Karpas-422 (cell line): ENCODE measurements around the gene GPR62. TPM values are rescaled to one million over a fixed set of nuclear protein-coding genes. Genes with fewer than 3 reads are reported as not detected.
A peak's percentile ranks its signal among the peaks of the same experiment; 100 is the strongest.

Source experiments
- DNase-seq: peaks from one replicate; pipeline ENCODE4 v3.0.0-alpha.2; 2015
- H2AFZ ChIP-seq: fragments of 200-600 bp; sonication (generic); 2 replicates; pipeline ENCODE4 v1.6.1; 2014; ENCODE audit warnings: antibody characterized with exemption, low read length, mixed read lengths
- H3K27ac ChIP-seq: fragments of 200-600 bp; sonication (generic); 2 replicates; pipeline ENCODE4 v1.5.1; 2014; ENCODE audit warnings: mild to moderate bottlenecking, low read length, moderate library complexity
- H3K27me3 ChIP-seq: fragments of 200-600 bp; sonication (generic); 2 replicates; pipeline ENCODE4 v1.6.1; 2014; ENCODE audit warnings: low read length, mixed read lengths
- H3K36me3 ChIP-seq: fragments of 200-600 bp; sonication (generic); 2 replicates; pipeline ENCODE4 v1.6.1; 2014; ENCODE audit warnings: low read length, mixed read lengths; ENCODE audit not compliant: insufficient read depth
- H3K4me1 ChIP-seq: fragments of 200-600 bp; sonication (generic); 2 replicates; pipeline ENCODE4 v1.6.1; 2014; ENCODE audit warnings: mild to moderate bottlenecking, low read length, mixed read lengths
- H3K4me2 ChIP-seq: fragments of 200-600 bp; sonication (generic); 2 replicates; pipeline ENCODE4 v1.6.1; 2014; ENCODE audit warnings: low read length, low read depth, mild to moderate bottlenecking; ENCODE audit not compliant: poor library complexity, severe bottlenecking
- H3K4me3 ChIP-seq: fragments of 200-600 bp; sonication (generic); 2 replicates; pipeline ENCODE4 v1.5.1; 2014; ENCODE audit warnings: mild to moderate bottlenecking, antibody characterized with exemption, low read length, mixed read lengths
- H3K79me2 ChIP-seq: fragments of 200-600 bp; sonication (generic); 2 replicates; pipeline ENCODE4 v1.6.1; 2014; ENCODE audit warnings: mild to moderate bottlenecking, low read length, mixed read lengths
- H3K9ac ChIP-seq: fragments of 200-600 bp; sonication (generic); 2 replicates; pipeline ENCODE4 v1.6.0; 2014; ENCODE audit warnings: low read length
- H3K9me2 ChIP-seq: fragments of 200-600 bp; sonication (generic), shearing (Covaris generic); replicated peaks from 2 replicates; pipeline ENCODE4 v1.6.0; 2014; ENCODE audit warnings: mild to moderate bottlenecking, low read length, moderate library complexity; ENCODE audit not compliant: insufficient read depth
- H3K9me3 ChIP-seq: fragments of 300-700, 200-600 bp; sonication (generic); 2 replicates; pipeline ENCODE4 v1.6.1; 2014; ENCODE audit warnings: low read length, mixed read lengths
- H4K20me1 ChIP-seq: fragments of 200-600 bp; sonication (generic); 2 replicates; pipeline ENCODE4 v1.6.1; 2014; ENCODE audit warnings: mild to moderate bottlenecking, antibody characterized with exemption, low read length, low read depth; ENCODE audit not compliant: insufficient read depth
- total RNA-seq: library from RNA; depleted of rRNA; stranded (reverse); fragments of >200 nt; shearing (Covaris generic); gene quantifications from 2 replicates; pipeline ENCODE4 v1.2.3, GENCODE V29; 2014; ENCODE audit warnings: low replicate concordance

GPR62 gene
- total RNA-seq, 1 experiment from 2014 or later: not detected

DNA sequence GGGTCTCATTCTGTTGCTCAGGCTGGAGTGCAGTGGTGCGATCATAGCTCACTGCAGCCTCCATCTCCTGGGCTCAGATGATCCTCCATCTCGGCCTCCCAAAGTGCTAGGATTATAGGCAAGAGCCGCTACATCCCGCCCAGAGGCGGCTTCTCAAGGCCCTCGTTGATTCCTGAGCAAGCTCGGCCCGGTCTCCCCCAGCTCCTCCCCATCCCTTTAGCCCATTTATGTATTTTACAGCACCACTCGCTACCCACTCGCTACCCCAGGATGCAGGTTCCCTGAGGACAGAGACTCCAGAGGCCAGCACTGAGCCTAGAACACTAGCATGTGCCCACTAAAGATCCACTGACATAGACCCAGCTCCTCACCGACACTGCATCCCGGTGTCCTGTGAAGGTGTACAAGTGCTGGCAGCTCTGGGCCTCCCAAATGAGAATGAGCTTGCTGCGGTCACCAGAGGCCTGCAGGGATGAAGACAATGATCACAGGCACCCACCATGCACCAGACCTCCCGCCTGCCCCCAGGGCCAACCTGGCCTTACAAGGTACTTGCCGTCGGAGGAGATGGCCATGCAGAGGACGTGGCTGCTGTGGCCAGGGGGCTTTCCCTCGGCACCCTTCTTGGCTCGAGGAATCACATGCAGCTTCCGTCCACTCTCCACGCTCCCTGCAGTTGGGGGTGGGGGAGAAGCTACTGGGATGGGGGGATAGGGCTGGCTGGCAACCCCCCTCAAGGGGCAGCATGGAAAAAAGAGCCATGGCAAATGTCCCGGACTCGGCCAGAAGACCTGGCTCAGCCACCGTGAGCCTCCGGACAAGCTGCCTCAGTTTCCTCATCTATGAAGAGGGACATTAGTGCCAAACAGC is 19.1 kb upstream of the GPR62 start:
- Histone ChIP-seq H4K20me1 (peaks cover 13% of the 10 kb centered on the region; the same call in 1 of the 2 replicates), H3K27ac (no peak overlapping the region), H3K4me2 (no peak overlapping the region), H3K9me2 (no peaks in the 10 kb centered on the region), H3K9me3 (no peaks in the 10 kb centered on the region), H3K27me3 (no peaks in the 10 kb centered on the region), H3K79me2 (peaks cover 29% of the 10 kb centered on the region), H3K36me3 (peaks cover 13% of the 10 kb centered on the region; the same call in 1 of the 2 replicates), H3K4me3 (no peak overlapping the region), H2AFZ (no peak overlapping the region), H3K9ac (no peak overlapping the region), H3K4me1 (peaks cover 15% of the 10 kb centered on the region)
- no peak for DNase-seq

DNA sequence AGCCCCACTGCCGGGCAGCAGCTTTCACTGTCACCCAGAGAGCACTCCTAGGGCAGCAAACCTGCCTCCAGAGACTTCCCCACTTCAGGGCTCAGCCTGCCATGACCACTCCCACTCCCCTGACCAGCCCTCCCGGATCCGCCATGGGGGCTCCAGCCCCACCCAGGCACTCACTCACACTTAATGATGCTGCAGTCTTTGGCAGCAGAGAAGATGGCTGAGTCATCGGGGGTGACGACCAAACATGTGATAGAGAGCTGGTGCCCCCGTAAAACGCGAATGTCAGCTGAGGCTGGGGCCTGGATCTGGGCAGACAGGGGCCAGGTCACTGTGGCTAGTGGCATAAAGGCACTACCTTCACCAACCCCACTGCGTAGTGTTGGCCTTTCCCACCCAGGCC is 18.2 kb upstream of the GPR62 start:
- Histone ChIP-seq H3K4me3 (no peak overlapping the region), H3K9me3 (no peaks in the 10 kb centered on the region), H3K4me2 (no peak overlapping the region), H3K9ac (no peak overlapping the region), H3K36me3 (peaks cover 13% of the 10 kb centered on the region; the same call in 1 of the 2 replicates), H3K4me1 (peaks cover 15% of the 10 kb centered on the region), H3K79me2 (peaks cover 34% of the 10 kb centered on the region), H4K20me1 (peaks cover 13% of the 10 kb centered on the region; the same call in 1 of the 2 replicates), H3K27ac (no peak overlapping the region), H3K9me2 (no peaks in the 10 kb centered on the region), H2AFZ (no peak overlapping the region), H3K27me3 (no peaks in the 10 kb centered on the region)
- DNase-seq: no peak

GRCh38 chr3:51937611-51938450 is 17.4 kb upstream of the GPR62 start:
- Histone ChIP-seq H3K4me3 (no peak overlapping the region), H3K4me1 (peaks cover 21% of the 10 kb centered on the region), H3K9me3 (no peaks in the 10 kb centered on the region), H3K9me2 (no peaks in the 10 kb centered on the region), H3K9ac (no peak overlapping the region), H2AFZ (no peak overlapping the region), H3K79me2 (peaks cover 34% of the 10 kb centered on the region), H3K36me3 (peaks cover 13% of the 10 kb centered on the region; the same call in 1 of the 2 replicates), H3K27me3 (no peaks in the 10 kb centered on the region), H4K20me1 (peaks cover 13% of the 10 kb centered on the region; the same call in 1 of the 2 replicates), H3K27ac (no peak overlapping the region), H3K4me2 (no peak overlapping the region)
- no peak for DNase-seq

- no peak for DNase-seq
- no peak overlapping the region for H3K9ac ChIP-seq
- no peak overlapping the region for H3K27ac ChIP-seq
- H4K20me1 ChIP-seq: peaks cover 13% of the 10 kb centered on the region; the same call in 1 of the 2 replicates
- no peaks in the 10 kb centered on the region for H3K9me2 ChIP-seq
- no peak overlapping the region for H3K4me3 ChIP-seq
- peaks cover 29% of the 10 kb centered on the region for H3K4me1 ChIP-seq
- no peaks in the 10 kb centered on the region for H3K9me3 ChIP-seq
- peaks cover 13% of the 10 kb centered on the region; the same call in 1 of the 2 replicates for H3K36me3 ChIP-seq
- H2AFZ ChIP-seq: no peak overlapping the region
- peaks cover 34% of the 10 kb centered on the region for H3K79me2 ChIP-seq
- no peaks in the 10 kb centered on the region for H3K27me3 ChIP-seq
- no peak overlapping the region for H3K4me2 ChIP-seq
Observed at GRCh38 chr3:51938780-51939425, 16.3 kb upstream of the GPR62 start.

DNA sequence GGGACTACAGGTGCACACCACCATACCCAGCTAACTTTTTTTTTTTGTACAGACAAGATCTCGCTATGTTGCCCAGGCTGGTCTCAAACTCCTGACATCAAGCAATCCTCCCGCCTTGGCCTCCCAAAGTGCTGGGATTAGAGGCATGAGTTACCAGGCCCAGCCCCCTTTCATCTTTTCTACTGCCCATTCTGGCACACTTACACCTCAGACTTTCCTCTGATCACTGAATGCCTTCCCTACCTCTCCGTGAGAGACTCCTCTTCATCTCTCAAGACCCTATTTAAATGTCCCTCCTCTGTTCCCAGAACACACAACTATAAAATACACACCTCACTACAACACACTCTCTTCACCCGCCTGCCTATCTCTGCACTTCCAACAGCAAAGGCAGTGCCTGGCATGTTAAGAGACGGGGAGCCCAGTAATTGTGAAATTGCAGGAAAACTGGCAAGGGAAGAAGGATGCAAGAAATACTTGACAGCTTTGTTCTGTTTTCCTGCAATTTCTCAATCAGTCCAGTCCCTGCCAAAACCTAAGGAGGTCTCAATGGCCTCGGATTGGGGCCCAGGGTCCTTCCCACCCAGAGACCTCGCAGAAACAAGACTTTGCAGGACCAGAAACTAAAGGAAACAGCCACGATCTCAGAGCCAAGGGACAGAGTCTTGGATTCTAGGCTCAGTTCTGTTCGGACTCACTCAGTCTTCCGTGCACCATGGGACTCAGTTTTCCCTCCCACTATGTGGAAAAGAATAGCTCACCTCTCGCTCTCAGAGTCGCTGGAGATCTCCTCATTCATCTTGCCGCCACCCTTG is 14.3 kb upstream of the GPR62 start:
- peak; percentile 53 for DNase-seq
- Histone ChIP-seq H3K4me3 (peak overlapping the region; percentile 90), H3K9ac (peak overlapping the region; percentile 89), H4K20me1 (peaks cover 13% of the 10 kb centered on the region; the same call in 1 of the 2 replicates), H3K27me3 (no peaks in the 10 kb centered on the region), H3K9me3 (no peaks in the 10 kb centered on the region), H3K36me3 (peaks cover 13% of the 10 kb centered on the region; the same call in 1 of the 2 replicates), H3K79me2 (peaks cover 34% of the 10 kb centered on the region), H3K4me2 (peak overlapping the region; percentile 93), H3K27ac (no peak overlapping the region; the same call in 1 of the 2 replicates), H3K9me2 (no peaks in the 10 kb centered on the region), H2AFZ (no peak overlapping the region), H3K4me1 (peaks cover 29% of the 10 kb centered on the region)

DNA sequence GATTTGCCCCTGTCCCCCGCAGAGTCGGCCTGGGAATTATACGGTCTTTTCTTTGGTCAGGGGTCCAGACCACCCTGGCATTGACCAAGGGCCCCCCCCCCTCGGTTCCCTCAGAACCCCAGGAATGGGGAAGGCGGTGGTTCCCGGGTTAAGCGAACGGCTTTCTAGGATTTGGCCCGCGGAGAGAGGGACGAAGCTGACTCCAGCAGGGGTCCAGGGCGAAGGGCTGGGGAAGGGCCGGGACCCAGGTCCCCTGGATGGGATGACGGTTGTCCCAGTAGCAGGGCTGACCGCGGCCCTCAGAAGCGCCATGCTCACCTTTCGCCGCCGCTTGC is 13.8 kb upstream of the GPR62 start:
- no peaks in the 10 kb centered on the region for H3K27me3 ChIP-seq

GRCh38 chr3:51941798-51942602 is 13.2 kb upstream of the GPR62 start, which contains the start of the genes PARP3 and RRP9:
Gene PARP3, plus strand, starts transcription at chr3:51942363. Its CDS starts 993 bp downstream, at chr3:51943356.
Gene RRP9, minus strand, starts transcription at chr3:51941904. Its CDS starts 37 bp downstream, at chr3:51941867.
- H3K27ac ChIP-seq: peak within 1 kb of the TSS; percentile 75
- peak within 1 kb of the TSS; percentile 61; the same call in 1 of the 2 replicates for H2AFZ ChIP-seq
- H3K27me3 ChIP-seq: no peaks in the 10 kb centered on the region
- H3K9ac ChIP-seq: peak within 1 kb of the TSS; percentile 97
- H3K9me2 ChIP-seq: no peaks in the 10 kb centered on the region
- DNase-seq: peak; percentile 100
- H3K4me2 ChIP-seq: peak within 1 kb of the TSS; percentile 99
- H4K20me1 ChIP-seq: peaks cover 10% of the 10 kb centered on the region; the same call in 1 of the 2 replicates
- peaks cover 29% of the 10 kb centered on the region for H3K4me1 ChIP-seq
- peaks cover 34% of the 10 kb centered on the region for H3K79me2 ChIP-seq
- H3K4me3 ChIP-seq: peak within 1 kb of the TSS; percentile 90
- H3K36me3 ChIP-seq: peaks cover 11% of the 10 kb centered on the region; the same call in 1 of the 2 replicates
- H3K9me3 ChIP-seq: no peaks in the 10 kb centered on the region

More for the DNA sequence above, 13.8 kb upstream of the GPR62 start:
- no peak overlapping the region; the same call in 1 of the 2 replicates for H3K27ac ChIP-seq
- peak overlapping the region; percentile 90 for H3K4me3 ChIP-seq
- H2AFZ ChIP-seq: no peak overlapping the region
- H3K4me1 ChIP-seq: peaks cover 29% of the 10 kb centered on the region
- peak overlapping the region; percentile 89 for H3K9ac ChIP-seq
- H3K36me3 ChIP-seq: peaks cover 11% of the 10 kb centered on the region; the same call in 1 of the 2 replicates
- H3K4me2 ChIP-seq: peak overlapping the region; percentile 93
- peaks cover 34% of the 10 kb centered on the region for H3K79me2 ChIP-seq
- DNase-seq: no peak
- no peaks in the 10 kb centered on the region for H3K9me3 ChIP-seq
- H3K9me2 ChIP-seq: no peaks in the 10 kb centered on the region
- peaks cover 13% of the 10 kb centered on the region; the same call in 1 of the 2 replicates for H4K20me1 ChIP-seq
